Mesenchymal stem cell (in vitro differentiated cells and primary cell): Measurements from ENCODE around the gene MATN1.

Experiments used
- DNase-seq: peaks from one replicate; pipeline ENCODE4 v3.0.0-alpha.2; 2013
- H2AFZ ChIP-seq: one replicate; pipeline ENCODE4 v1.6.1; 2013; ENCODE audit warnings: low read depth, mild to moderate bottlenecking, control low read depth, inconsistent platforms, low read length, moderate library complexity
- H2AK5ac ChIP-seq: 2 replicates; pipeline ENCODE4 v1.6.1; 2013; ENCODE audit warnings: low read length, moderate library complexity, mild to moderate bottlenecking, inconsistent platforms; ENCODE audit not compliant: severe bottlenecking
- H2BK120ac ChIP-seq: one replicate; pipeline ENCODE4 v1.6.1; 2013; ENCODE audit warnings: low read depth, mild to moderate bottlenecking, inconsistent platforms, low read length, moderate library complexity
- H2BK12ac ChIP-seq, 2 experiments: one replicate each; pipeline ENCODE4 v1.6.1; 2013; ENCODE audit warnings: inconsistent platforms in 2 of 2, low read length in 2 of 2, mild to moderate bottlenecking in 2 of 2, moderate library complexity in 2 of 2, control low read depth in 1 of 2
- H2BK15ac ChIP-seq: one replicate; pipeline ENCODE4 v1.6.1; 2013; ENCODE audit warnings: mild to moderate bottlenecking, low read depth, inconsistent platforms; ENCODE audit not compliant: poor library complexity, severe bottlenecking
- H2BK5ac ChIP-seq: 2 replicates; pipeline ENCODE4 v1.6.1; 2013; ENCODE audit warnings: low read depth, mild to moderate bottlenecking, low read length, control low read depth, inconsistent platforms; ENCODE audit not compliant: poor library complexity, severe bottlenecking
- H3K14ac ChIP-seq, 2 experiments: one replicate each; pipeline ENCODE4 v1.6.1; 2013; ENCODE audit warnings: inconsistent platforms in 2 of 2, low read length in 2 of 2, control low read depth in 1 of 2, mild to moderate bottlenecking in 1 of 2, moderate library complexity in 1 of 2
- H3K18ac ChIP-seq, 2 experiments: one replicate each; pipeline ENCODE4 v1.6.1; 2013; ENCODE audit warnings: inconsistent platforms in 2 of 2, low read length in 2 of 2, control low read depth in 1 of 2, low read depth in 1 of 2, mild to moderate bottlenecking in 1 of 2
- H3K23ac ChIP-seq, 2 experiments: one replicate each; pipeline ENCODE4 v1.6.1; 2013; ENCODE audit warnings: inconsistent platforms in 2 of 2, low read length in 2 of 2, mild to moderate bottlenecking in 2 of 2, moderate library complexity in 2 of 2, control low read depth in 1 of 2
- H3K27ac ChIP-seq: 2 replicates; pipeline ENCODE4 v1.5.1; 2013; ENCODE audit warnings: mild to moderate bottlenecking, moderate library complexity, low read length, control low read depth, inconsistent platforms; ENCODE audit not compliant: poor library complexity, severe bottlenecking
- H3K27me3 ChIP-seq, 2 experiments: 2 replicates each; pipeline versions ENCODE4 v1.6.1 to v1.7.0; 2013; ENCODE audit warnings: low read length in 2 of 2, mild to moderate bottlenecking in 2 of 2, moderate library complexity in 2 of 2, control low read depth in 1 of 2, inconsistent platforms in 1 of 2; ENCODE audit not compliant: control insufficient read depth in 1 of 2, insufficient read depth in 1 of 2
- H3K36me3 ChIP-seq, 2 experiments: 2 replicates each; pipeline versions ENCODE4 v1.6.1 to v1.7.0; 2013; ENCODE audit warnings: low read length in 2 of 2, control low read depth in 1 of 2, inconsistent platforms in 1 of 2, low read depth in 1 of 2, mild to moderate bottlenecking in 1 of 2; ENCODE audit not compliant: insufficient read depth in 2 of 2, control insufficient read depth in 1 of 2
- H3K4ac ChIP-seq, 2 experiments: one replicate each; pipeline ENCODE4 v1.6.1; 2013; ENCODE audit warnings: inconsistent platforms in 2 of 2, low read length in 2 of 2, mild to moderate bottlenecking in 2 of 2, moderate library complexity in 2 of 2, control low read depth in 1 of 2, low read depth in 1 of 2
- H3K4me1 ChIP-seq: 2 replicates; pipeline ENCODE4 v1.6.1; 2013; ENCODE audit warnings: low read depth, low read length, control low read depth; ENCODE audit not compliant: control insufficient read depth, insufficient read depth
- H3K4me2 ChIP-seq: 2 replicates; pipeline ENCODE4 v1.6.1; 2013; ENCODE audit warnings: low read length, mild to moderate bottlenecking, inconsistent platforms; ENCODE audit not compliant: poor library complexity, severe bottlenecking
- H3K4me3 ChIP-seq, 2 experiments: 2 replicates each; pipeline versions ENCODE4 v1.5.1 to v1.7.0; 2013; ENCODE audit warnings: low read length in 2 of 2, mild to moderate bottlenecking in 2 of 2, control low read depth in 1 of 2, low read depth in 1 of 2; ENCODE audit not compliant: insufficient read depth in 1 of 2
- H3K79me1 ChIP-seq: replicated peaks from 2 replicates; pipeline ENCODE4 v1.6.1; 2013; ENCODE audit warnings: mild to moderate bottlenecking, control low read depth, low read length, inconsistent platforms; ENCODE audit not compliant: poor library complexity, severe bottlenecking
- H3K9ac ChIP-seq: 2 replicates; pipeline ENCODE4 v1.7.0; 2013; ENCODE audit warnings: mild to moderate bottlenecking, low read length, moderate library complexity
- H3K9me3 ChIP-seq: 2 replicates; pipeline ENCODE4 v1.7.0; 2013; ENCODE audit warnings: mild to moderate bottlenecking, low read length; ENCODE audit not compliant: control insufficient read depth
- H4K8ac ChIP-seq: one replicate; pipeline ENCODE4 v1.6.1; 2013; ENCODE audit warnings: inconsistent platforms, mild to moderate bottlenecking, low read length, moderate library complexity
- H4K91ac ChIP-seq: one replicate; pipeline ENCODE4 v1.6.1; 2013; ENCODE audit warnings: mild to moderate bottlenecking, low read length, inconsistent platforms
- WGBS: methylation state at CpG from one replicate; pipeline ENCODE4 v1.1.7; 2013; ENCODE audit warnings: mixed read lengths; 5-methylcytosine and 5-hydroxymethylcytosine counted together

The MATN1 gene

DNA sequence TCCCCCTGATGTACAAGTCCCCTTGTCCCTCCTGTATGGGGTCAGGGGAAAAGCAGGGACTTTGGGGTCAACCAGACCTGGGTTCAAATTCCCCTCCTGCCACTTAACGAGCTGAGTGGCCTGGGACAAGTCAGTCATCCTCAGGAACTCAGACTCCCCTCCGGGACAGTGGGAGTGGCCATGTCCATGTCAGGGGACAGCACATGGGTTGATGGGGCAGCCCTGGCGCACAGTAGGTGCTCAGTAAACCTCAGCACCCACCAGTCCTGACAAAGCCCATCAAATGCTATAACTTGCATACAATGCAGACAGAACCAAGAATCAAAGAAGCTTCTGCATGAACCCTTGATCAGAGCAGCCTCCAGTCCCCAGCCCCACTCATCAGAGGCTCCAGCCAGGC lies 30.0 kb downstream of the MATN1 start:
- Histone ChIP-seq H2AFZ (no peak overlapping the region), H2BK15ac (no peak overlapping the region), H3K27me3 (peaks cover 0 to 13% of the 10 kb centered on the region in 2 experiments), H3K27ac (no peak overlapping the region), H4K8ac (no peak overlapping the region), H3K79me1 (no peaks in the 10 kb centered on the region), H3K4me2 (no peak overlapping the region), H2BK12ac (no peak overlapping the region), H2AK5ac (no peak overlapping the region), H2BK120ac (no peak overlapping the region), H3K36me3 (no peaks in the 10 kb centered on the region), H2BK5ac (no peak overlapping the region), H3K14ac (no peak overlapping the region), H4K91ac (no peak overlapping the region), H3K4ac (no peak overlapping the region), H3K4me3 (no peak overlapping the region), H3K9me3 (no peaks in the 10 kb centered on the region), H3K18ac (no peak overlapping the region), H3K23ac (no peak overlapping the region), H3K9ac (no peak overlapping the region), H3K4me1 (peaks cover 35% of the 10 kb centered on the region)
- WGBS = 72% methylated on average over 3 of the region's 3 CpGs
- DNase-seq = no peak

DNA sequence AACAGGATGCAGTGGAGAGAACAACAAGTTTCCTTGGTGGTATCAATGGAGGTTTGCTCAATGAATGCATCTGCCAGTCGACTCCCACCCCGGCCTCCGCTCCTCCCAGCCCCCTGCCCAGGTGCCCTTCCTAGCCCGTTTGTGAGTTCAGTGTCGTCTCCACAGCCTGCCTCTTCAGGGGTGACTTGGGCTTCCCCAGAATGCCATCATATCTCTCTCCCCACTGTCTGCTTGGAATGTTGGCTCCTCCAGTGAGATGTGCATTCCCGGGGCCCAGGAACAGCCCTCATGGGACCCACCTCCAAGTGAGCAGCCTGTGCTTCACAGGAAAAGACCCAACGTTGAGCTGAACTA lies 30.5 kb downstream of the MATN1 start:
- DNase-seq = no peak
- no peak overlapping the region for H3K27ac ChIP-seq
- H3K4me1 ChIP-seq = peaks cover 31% of the 10 kb centered on the region
- no peak overlapping the region for H3K23ac ChIP-seq
- no peaks in the 10 kb centered on the region for H3K9me3 ChIP-seq
- no peaks in the 10 kb centered on the region for H3K79me1 ChIP-seq
- H2BK15ac ChIP-seq = no peak overlapping the region
- no peak overlapping the region for H2BK5ac ChIP-seq
- H4K8ac ChIP-seq = no peak overlapping the region
- H2AFZ ChIP-seq = no peak overlapping the region
- WGBS = 76% methylated on average over 7 of the region's 7 CpGs
- no peak overlapping the region for H3K4me3 ChIP-seq
- H3K4me2 ChIP-seq = no peak overlapping the region
- H3K14ac ChIP-seq = no peak overlapping the region
- no peak overlapping the region for H2BK12ac ChIP-seq
- H4K91ac ChIP-seq = no peak overlapping the region
- H3K4ac ChIP-seq = no peak overlapping the region
- H3K9ac ChIP-seq = no peak overlapping the region
- H3K36me3 ChIP-seq = no peaks in the 10 kb centered on the region
- H3K18ac ChIP-seq = no peak overlapping the region
- peaks cover 0 to 17% of the 10 kb centered on the region in 2 experiments for H3K27me3 ChIP-seq
- H2BK120ac ChIP-seq = no peak overlapping the region
- H2AK5ac ChIP-seq = no peak overlapping the region

DNA sequence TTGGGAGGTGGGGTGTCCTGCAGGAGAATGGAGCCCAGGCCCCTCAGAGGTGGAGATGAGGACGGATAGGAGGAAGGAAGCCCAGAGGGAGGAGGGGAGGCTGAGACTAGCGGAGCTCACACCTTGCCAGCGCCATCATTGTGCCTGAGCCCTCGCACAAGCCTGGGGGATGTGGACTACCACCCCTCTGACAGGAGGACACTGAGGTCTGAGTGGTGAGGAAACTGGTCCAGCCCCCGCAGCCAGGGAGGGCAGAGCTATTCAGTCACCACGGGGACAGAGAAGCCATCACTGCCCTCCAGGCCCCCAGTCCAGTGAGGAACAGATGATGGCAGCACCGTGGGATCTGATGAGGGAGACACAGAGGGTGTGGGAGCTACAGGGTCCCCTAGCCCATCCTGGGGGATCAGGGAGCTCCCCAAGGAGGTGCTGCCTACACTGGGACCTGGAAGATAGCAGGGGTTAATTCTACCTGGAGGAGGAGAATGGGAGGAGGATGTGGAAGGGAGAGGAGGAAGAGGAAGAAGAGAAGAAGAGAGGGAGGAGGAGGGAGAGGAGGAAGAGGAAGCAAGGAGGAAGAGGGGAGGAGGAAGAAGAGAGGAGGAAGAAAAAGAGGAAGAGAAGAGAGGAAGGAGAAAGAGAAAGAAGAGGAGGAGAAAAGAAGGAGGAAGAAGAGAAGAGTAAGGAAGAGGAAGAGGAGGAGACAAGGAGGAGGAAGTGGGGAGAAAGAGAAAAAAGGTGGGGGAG lies 31.0 kb downstream of the MATN1 start:
- Histone ChIP-seq H3K14ac (no peak overlapping the region), H2BK5ac (no peak overlapping the region), H2BK12ac (no peak overlapping the region), H4K8ac (no peak overlapping the region), H3K9ac (no peak overlapping the region), H3K4me3 (no peak overlapping the region), H2AFZ (no peak overlapping the region), H3K36me3 (no peaks in the 10 kb centered on the region), H3K9me3 (no peaks in the 10 kb centered on the region), H3K27ac (no peak overlapping the region), H2BK15ac (no peak overlapping the region), H3K23ac (no peak overlapping the region), H3K4me2 (no peak overlapping the region), H3K79me1 (no peaks in the 10 kb centered on the region), H3K27me3 (peaks cover 0 to 22% of the 10 kb centered on the region in 2 experiments), H4K91ac (no peak overlapping the region), H2AK5ac (no peak overlapping the region), H3K4me1 (peaks cover 28% of the 10 kb centered on the region), H2BK120ac (no peak overlapping the region), H3K18ac (no peak overlapping the region), H3K4ac (no peak overlapping the region)
- DNase-seq = no peak
- 75% methylated on average over 7 of the region's 7 CpGs for WGBS

DNA sequence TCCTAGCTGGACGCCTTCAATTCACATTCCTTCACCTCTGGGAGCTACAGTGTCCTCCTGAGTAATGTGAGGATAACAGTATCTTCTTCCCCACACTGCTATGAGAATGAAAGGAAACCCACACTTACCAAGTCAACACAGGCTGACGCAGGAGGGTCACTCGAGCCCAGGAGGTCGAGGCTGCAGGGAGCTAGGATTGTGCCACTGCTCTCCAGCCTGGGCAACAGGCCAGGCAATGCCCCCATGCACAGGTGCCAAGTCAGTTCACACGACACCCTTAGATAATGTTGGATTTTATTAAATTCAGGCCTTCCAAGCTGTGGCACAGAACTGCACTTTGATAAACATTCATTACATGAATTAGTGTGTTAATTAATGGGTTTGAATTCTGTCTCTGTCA lies 31.9 kb downstream of the MATN1 start:
- Histone ChIP-seq H3K27me3 (peaks cover 0 to 31% of the 10 kb centered on the region in 2 experiments), H2BK12ac (no peak overlapping the region), H2AFZ (no peak overlapping the region), H4K8ac (no peak overlapping the region), H3K9ac (no peak overlapping the region), H3K23ac (no peak overlapping the region), H3K27ac (no peak overlapping the region), H2AK5ac (no peak overlapping the region), H4K91ac (no peak overlapping the region), H3K79me1 (no peaks in the 10 kb centered on the region), H3K14ac (no peak overlapping the region), H3K18ac (no peak overlapping the region), H3K4me2 (no peak overlapping the region), H3K36me3 (no peaks in the 10 kb centered on the region), H3K4me1 (peaks cover 24% of the 10 kb centered on the region), H2BK15ac (no peak overlapping the region), H2BK5ac (no peak overlapping the region), H3K4me3 (no peak overlapping the region), H2BK120ac (no peak overlapping the region), H3K4ac (no peak overlapping the region), H3K9me3 (no peaks in the 10 kb centered on the region)
- no peak for DNase-seq
- WGBS = 60% methylated on average over 3 of the region's 5 CpGs
